Measurements from ENCODE around the gene NEU3.
"Not testable (repeated sequence)": the region's sequence is repeated elsewhere in the genome, so short reads cannot be mapped to it uniquely, and the experiment has no call there.

The NEU3 gene, protein sequence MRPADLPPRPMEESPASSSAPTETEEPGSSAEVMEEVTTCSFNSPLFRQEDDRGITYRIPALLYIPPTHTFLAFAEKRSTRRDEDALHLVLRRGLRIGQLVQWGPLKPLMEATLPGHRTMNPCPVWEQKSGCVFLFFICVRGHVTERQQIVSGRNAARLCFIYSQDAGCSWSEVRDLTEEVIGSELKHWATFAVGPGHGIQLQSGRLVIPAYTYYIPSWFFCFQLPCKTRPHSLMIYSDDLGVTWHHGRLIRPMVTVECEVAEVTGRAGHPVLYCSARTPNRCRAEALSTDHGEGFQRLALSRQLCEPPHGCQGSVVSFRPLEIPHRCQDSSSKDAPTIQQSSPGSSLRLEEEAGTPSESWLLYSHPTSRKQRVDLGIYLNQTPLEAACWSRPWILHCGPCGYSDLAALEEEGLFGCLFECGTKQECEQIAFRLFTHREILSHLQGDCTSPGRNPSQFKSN

DNA sequence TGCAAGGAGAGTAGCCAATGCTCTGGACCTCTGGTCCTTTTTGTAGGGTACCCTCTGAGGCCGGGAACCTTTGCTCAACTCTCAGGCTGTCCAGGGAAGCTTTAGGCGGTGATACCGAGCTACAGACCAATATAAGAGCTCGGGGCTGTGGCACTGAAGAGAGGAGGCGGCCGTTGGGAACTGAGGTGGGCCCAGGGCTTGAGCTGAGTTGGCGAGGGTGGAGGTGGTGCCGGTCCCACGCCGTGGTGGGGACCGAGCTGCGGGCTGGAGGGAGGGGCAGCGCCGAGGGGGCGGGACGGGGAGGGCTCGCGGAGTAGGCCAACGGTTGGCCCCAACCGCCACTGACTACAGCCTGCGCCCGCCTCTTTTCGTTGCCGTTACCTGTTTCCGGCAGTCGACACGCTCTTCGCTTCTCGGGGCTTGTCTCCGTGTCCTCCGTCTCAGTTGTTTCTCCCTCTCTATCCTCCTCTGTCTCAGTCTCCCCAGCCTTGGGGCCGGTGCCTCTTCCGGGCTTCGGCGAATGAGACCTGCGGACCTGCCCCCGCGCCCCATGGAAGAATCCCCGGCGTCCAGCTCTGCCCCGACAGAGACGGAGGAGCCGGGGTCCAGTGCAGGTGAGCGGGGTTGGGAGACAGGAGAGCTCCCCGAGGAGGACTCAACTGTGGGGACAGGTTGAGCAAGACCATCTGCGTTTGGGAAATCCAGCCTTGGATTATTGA lies at the start of gene NEU3:
Gene NEU3 (plus strand): TSS at position 393 of the 719 bp plus-strand sequence. CDS start 128 bp downstream, at position 521.
- peak; percentile 69 for DNase-seq

DNA sequence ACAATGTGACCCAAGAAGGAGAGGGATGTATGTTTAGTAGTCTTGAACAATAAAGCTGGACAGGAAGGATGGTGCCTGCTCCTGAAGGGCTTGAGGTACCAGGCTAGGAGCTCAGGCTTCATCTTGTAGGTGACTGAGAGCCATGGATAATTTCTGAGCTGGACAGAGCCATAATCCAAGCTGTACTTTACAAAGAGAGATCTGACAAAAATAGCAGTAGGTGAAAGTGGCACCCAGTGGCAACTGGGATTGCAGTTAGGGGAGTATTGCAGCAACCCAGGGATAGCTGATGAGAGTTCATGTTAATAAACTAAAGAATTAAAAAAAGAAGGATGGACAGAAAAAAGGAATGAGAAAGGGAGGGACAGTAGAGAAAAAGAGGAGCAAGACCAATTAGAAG lies 47.2 kb upstream of the NEU3 start:
- no peak for DNase-seq

- no peak for DNase-seq
Observed at GRCh38 chr11:74942073-74942759, 46.5 kb upstream of the NEU3 start.

DNA sequence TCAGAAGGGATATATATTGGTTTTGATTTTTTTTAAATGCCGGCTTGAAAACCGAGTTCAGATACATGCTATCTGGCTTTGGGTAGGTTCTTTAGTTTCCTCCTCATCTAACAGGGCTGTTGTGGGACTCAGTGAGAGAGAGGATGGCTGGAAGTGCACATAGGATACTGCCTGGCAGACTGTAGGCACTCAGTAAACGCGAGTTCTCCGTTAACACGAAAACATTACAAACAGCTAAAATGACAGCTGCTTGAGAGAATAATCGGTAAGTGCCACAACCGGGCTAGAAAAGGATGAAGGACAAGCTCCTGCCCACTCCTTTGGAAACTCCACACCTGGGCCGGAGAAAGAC lies 40.2 kb upstream of the NEU3 start:
- no peak for DNase-seq

DNA sequence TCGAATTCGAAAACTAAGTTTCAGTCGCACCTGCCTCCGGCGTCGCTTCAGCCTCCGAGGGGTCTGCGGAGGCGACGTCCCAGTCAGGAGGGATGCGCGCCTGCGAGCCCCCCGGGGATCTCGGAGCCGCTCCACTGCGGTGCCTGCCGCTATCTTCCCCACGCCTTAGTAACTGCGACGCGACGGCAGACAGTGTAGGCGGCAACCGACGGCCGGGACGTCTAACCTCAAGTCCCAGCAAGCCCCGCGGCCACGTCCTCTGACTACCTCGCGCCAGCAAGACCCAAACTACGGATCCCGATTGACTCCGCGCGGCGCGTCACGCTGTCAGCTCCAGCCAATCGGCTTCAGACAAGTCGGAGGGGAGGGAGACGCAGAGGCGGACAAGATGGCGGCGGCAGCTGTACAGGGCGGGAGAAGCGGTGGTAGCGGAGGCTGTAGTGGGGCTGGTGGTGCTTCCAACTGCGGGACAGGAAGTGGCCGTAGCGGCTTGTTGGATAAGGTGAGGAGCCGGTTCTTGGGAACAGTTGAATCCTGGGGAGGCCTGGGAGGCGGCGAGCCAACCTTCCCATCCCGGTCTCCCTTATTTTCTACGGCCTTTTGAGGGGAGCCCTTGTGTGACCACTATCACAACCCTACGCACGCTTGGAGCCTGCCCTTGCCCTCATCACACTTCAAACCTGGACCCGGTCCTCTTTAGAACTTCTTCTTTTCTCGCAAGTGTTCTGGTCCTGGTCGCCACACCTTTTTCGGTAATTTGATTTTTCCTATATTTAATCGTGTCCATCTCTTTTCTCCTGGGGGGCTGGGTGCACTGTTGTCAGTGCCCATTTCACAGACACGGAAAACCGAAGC lies 39.6 kb upstream of the NEU3 start, which contains the start of the genes SPCS2 and XRRA1:
Gene SPCS2 (plus strand): TSS at position 369 of the 855 bp plus-strand sequence. CDS start 20 bp downstream, at position 389.
Gene XRRA1 (minus strand): TSS at position 194 of the 855 bp plus-strand sequence. CDS start 8,213 bp downstream, outside the sequence.
- DNase-seq = peak; percentile 91

DNA sequence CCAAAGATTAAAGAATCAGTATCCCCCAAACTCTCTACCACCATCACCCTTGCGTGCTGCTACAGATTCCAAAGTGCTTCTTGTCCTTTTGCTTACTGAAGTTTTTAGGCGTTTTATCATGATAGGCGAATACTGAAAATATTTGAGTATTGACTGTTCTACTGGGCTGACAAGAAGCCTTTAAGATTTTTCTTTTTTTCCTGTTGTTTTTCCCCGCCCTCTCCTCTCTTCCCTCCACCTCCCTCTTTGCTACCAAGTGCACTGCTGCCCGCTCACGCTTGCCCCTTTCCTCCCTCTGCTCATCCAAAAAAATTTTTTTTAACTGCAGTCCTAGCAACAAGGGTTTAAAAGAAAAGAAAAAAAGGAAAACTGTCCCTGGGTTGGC lies 39.0 kb upstream of the NEU3 start:
- no peak for DNase-seq

DNA sequence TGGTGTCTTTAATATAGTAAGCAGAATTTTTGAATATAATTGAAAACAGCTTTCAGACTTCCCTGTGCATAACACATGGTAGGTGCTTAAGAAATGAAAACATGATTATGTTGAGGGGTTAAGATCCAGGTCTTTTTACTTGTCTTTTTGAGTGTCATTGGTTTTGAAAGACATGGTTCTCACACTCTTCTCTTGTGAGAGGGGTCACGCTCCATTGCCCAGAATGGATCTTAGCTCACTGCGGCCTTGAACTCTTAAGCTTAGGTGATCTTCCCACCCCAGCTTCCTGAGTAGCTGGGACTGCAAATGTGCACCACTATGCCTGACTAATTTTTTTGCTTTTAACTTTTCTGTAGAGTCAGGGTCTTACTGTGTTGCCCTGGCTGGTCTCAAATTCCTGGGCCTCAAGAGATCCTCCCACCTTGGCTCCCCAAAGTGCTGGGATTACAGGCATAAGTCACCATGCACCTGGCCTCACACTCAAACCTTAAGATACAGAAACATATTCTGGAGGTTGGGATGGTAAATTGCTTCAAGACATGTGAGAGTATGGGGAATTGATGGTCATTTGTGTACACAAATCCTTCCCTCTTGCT lies 38.3 kb upstream of the NEU3 start:
- DNase-seq = no peak

- no peak for DNase-seq
Observed at GRCh38 chr11:74951226-74951625, 37.5 kb upstream of the NEU3 start.

GRCh38 chr11:74952752-74953151 lies 36.0 kb upstream of the NEU3 start:
- DNase-seq = no peak

GRCh38 chr11:74953451-74953850 lies 35.3 kb upstream of the NEU3 start:
- DNase-seq = no peak

- no peak for DNase-seq
Observed at GRCh38 chr11:74954199-74954598, 34.5 kb upstream of the NEU3 start.

DNA sequence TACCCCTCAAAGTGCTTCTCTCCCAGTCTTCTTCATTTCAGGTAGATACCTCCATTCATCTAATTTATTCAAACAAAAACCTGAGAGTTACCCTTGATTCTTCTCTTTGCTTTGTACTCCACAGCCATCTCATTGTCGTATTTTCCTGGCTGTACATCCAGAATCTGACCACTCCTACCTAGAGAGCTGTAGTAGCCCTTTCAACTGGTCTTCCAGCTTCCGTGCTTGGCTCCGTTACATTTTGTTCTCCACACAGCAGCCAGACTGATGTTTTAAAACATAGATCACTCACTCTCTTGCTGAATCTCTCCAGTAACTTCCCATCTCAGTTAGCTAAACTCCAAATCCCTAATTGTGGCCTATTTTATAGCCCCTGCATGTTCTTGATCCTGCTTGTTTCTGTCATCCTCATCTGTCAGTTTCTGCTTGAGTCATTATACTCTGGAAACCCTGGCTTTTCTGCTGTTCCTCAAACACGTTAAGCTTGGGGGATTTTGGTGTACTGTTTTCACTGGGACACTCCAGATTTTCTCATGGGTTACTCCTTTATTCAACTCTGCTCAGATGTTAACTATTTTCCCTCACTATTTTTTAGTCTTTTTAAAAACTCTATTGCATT lies 32.2 kb upstream of the NEU3 start:
- no peak for DNase-seq

- no peak for DNase-seq
Observed at GRCh38 chr11:74957937-74958629, 30.6 kb upstream of the NEU3 start.

DNA sequence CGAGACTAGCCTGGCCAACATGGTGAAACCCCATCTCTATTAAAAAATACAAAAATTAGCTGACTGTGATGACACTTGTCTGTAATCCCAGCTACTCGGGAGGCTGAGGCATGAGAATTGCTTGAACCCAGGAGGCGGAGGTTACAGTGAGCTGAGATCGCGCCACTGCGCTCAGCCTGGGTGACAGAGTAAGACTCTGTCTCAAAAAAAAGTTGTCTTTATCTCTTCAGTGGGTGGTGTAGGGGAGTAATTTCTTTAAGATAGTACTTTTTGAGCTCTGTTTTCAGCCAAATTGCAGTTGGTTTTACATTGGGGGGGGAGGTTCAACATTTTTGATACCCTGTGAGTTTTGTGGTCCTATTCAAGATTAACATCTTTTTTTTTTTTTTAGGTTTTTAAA lies 28.6 kb upstream of the NEU3 start:
- DNase-seq = not testable (repeated sequence)

GRCh38 chr11:74966651-74967050 lies 22.1 kb upstream of the NEU3 start:
- DNase-seq = no peak

- no peak for DNase-seq
Observed at GRCh38 chr11:74970852-74971395, 17.8 kb upstream of the NEU3 start.

- DNase-seq = no peak
Observed at GRCh38 chr11:74971424-74971823, 17.3 kb upstream of the NEU3 start.

GRCh38 chr11:74978041-74978440 lies 10.7 kb upstream of the NEU3 start:
- DNase-seq = no peak

DNA sequence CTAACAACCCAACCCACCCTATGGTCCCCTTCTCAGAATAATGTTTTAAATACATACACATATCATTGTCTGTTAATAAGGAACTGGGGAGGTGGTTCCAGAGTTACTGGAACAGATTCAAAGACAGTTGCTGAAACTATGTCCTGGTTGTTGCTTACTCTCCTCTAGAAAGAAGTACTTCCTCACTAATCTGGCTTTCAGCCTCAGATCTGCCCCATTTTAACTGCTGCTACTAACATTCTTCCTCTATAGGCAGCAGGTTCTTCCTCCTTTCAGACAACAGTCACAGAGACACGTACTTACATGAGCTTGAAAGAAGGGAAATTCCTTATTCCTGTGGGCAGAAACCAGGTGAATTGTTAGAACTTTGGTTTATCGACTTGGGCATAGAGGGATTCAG lies 8.1 kb upstream of the NEU3 start:
- no peak for DNase-seq

DNA sequence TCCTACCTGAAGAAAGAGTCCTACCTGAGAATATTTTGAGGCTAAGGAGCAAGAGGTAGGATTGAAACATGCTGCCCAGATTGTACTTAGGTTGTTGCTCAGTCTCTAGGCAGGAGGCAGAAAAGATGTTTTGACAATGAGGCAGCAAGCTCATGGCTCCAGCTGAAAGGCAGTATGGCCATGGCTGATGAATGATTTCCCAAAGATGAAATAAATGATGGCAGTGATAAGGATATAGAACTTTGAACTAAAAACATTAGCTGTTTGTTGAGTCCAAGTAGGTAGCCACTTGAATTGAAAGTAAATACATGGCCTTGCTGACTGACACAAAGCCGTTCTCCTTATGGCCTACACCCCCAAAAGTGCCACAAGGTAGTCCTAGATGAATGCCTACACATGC lies 6.8 kb upstream of the NEU3 start:
- no peak for DNase-seq

GRCh38 chr11:74984070-74984469 lies 4.7 kb upstream of the NEU3 start:
- no peak for DNase-seq

Measured in NCI-H2107 (cell line).